Measurements from ENCODE around the gene ANKRD44.
"Not testable (repeated sequence)": the region's sequence is repeated elsewhere in the genome, so short reads cannot be mapped to it uniquely, and the experiment has no call there.

Gene ANKRD44

DNA sequence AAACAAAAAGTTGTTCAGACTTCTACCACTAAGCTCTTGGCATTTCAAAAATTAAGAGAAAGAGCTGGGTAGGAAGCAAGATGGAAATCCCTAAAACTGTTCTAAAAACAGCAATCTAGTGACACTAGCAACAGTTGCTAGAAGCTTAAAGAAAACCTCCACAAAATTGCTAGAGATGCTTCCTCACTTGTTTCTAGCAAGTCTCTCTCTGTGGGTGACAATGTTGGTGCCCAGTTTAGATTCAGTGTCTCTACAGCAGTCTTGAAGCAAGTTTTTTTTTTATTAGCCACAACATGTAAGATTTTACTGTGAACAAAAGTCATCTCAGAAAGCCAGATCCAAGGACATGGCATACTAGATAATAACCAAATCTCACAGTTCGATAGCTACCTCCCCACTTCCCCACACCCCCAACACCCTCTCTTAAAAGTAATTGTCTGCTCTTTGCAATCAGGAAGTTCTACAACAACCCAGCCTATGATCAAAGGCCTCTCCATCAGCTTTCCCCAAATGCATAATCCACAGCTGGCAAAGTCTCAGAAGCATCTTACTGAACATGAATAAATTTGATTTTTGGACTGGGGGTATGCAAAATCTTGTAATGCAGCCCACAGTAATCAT, 70.0 kb downstream of the ANKRD44 start:
- peaks cover 15% of the 10 kb centered on the region for H3K36me3 Mint-ChIP-seq
- peak overlapping the region; percentile 89 for H3K27ac Mint-ChIP-seq
- H3K27me3 Mint-ChIP-seq = no peaks in the 10 kb centered on the region
- ATAC-seq (ENCODE audit: low read depth) (peak; percentile 69), DNase-seq (ENCODE audit: low spot score in 2 of 2) (no peak)
- peak overlapping the region; percentile 68 for H3K4me3 Mint-ChIP-seq
- H3K9me3 Mint-ChIP-seq = no peaks in the 10 kb centered on the region
- peaks cover 60% of the 10 kb centered on the region for H3K4me1 Mint-ChIP-seq

DNA sequence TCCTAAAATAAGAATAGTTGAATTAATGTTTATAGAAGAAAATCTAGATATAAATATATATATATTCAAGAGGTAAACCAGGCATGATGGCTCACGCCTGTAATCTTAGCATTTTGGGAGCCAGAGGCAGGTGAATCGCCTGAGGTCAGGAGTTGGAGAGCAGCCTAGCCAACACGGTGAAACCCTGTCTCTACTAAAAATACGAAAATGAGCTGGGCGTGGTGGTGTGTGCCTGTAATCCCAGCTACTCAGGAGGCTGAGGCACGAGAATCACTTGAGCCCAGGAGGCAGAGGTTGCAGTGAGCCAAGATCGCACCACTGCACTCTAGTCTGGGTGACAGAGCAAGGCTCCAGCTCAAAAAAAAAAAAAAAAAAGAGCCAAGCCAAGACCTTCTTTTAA, 70.6 kb downstream of the ANKRD44 start:
- H3K4me3 Mint-ChIP-seq = peak overlapping the region; percentile 17
- H3K9me3 Mint-ChIP-seq = not testable (repeated sequence)

DNA sequence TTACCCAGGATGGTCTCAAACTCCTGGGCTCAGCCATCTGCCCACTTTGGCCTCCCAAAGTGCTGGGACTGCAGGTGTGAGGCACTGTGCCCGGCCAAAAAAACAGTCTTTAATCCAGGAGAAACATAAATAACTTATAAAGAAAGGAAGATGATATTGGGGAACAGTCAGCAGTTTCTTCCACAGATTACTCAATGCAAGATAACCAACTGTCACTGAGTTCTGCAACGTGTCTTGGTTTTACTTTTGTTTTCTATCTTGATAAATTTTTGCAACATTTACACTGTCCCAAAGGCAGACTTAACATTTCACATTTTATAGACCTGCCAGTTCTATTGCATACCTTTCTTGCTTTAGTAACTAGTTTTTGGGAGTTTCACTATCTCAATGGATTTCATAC, 71.1 kb downstream of the ANKRD44 start:
- no peak for DNase-seq (ENCODE audit: low spot score in 2 of 2)

More for the DNA sequence above, 70.6 kb downstream of the ANKRD44 start:
- Mint-ChIP-seq H3K4me1 (peaks cover 62% of the 10 kb centered on the region), H3K27ac (peak overlapping the region; percentile 89), H3K36me3 (peaks cover 14% of the 10 kb centered on the region)
- not testable (repeated sequence) for H3K27me3 Mint-ChIP-seq; ATAC-seq (ENCODE audit: low read depth); DNase-seq (ENCODE audit: low spot score in 2 of 2)

GRCh38 chr2:197238043-197238365, 72.6 kb downstream of the ANKRD44 start:
- Mint-ChIP-seq H3K4me3 (peak overlapping the region; percentile 70), H3K9me3 (no peaks in the 10 kb centered on the region), H3K27ac (peak overlapping the region; percentile 93), H3K36me3 (peaks cover 9% of the 10 kb centered on the region), H3K27me3 (no peaks in the 10 kb centered on the region), H3K4me1 (peaks cover 63% of the 10 kb centered on the region)
- no peak for ATAC-seq (ENCODE audit: low read depth)
- no peak for DNase-seq (ENCODE audit: low spot score in 2 of 2)

More for the DNA sequence above, 71.1 kb downstream of the ANKRD44 start:
- Mint-ChIP-seq H3K36me3 (peaks cover 14% of the 10 kb centered on the region), H3K4me3 (peak overlapping the region; percentile 77), H3K4me1 (peaks cover 64% of the 10 kb centered on the region), H3K27me3 (no peaks in the 10 kb centered on the region), H3K27ac (peak overlapping the region; percentile 93), H3K9me3 (no peaks in the 10 kb centered on the region)
- ATAC-seq (ENCODE audit: low read depth) = peak; percentile 58

DNA sequence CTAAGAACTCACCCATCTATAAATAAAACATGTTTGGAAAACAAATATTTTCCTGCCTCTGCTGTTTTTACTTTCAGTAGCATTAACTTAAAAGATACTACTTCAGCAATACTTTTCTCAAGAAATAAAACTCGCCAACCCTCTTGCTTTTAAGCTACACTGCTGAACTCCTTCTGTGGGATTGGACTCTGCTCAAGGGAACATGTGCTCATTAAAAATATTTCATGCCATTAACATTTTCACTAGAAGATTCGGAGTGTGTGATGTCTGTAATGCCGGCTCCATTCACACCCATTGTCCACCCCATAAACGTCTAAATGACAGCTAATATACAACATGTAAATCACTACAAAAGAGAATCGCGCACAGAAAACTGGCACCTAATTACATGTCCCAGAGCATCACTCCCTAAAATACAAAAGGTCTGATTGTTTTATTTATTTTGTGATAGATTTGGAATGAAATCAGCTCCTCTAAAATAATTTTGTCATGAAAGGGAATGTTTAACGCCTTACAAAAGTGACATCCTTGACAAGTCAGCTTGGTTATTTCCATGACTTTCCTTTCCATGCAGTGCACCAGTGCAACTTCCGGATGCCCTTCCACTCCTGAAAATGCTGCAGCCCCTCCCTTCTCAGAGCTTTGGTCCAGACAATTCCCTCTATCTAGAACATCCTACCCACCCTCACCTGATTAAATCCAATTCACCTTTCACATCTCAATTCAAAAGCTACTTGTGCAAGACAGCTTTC, 73.1 kb downstream of the ANKRD44 start:
- Mint-ChIP-seq H3K9me3 (no peaks in the 10 kb centered on the region), H3K27ac (peak overlapping the region; percentile 93), H3K36me3 (peaks cover 10% of the 10 kb centered on the region), H3K27me3 (no peaks in the 10 kb centered on the region), H3K4me3 (peak overlapping the region; percentile 70), H3K4me1 (peaks cover 66% of the 10 kb centered on the region)
- DNase-seq (ENCODE audit: low spot score in 2 of 2) = no peak
- ATAC-seq (ENCODE audit: low read depth) = no peak

- DNase-seq (ENCODE audit: low spot score in 2 of 2) = no peak
- H3K4me1 Mint-ChIP-seq = peaks cover 68% of the 10 kb centered on the region
- H3K27me3 Mint-ChIP-seq = no peaks in the 10 kb centered on the region
- peaks cover 10% of the 10 kb centered on the region for H3K36me3 Mint-ChIP-seq
- H3K4me3 Mint-ChIP-seq = no peak overlapping the region
- no peaks in the 10 kb centered on the region for H3K9me3 Mint-ChIP-seq
- ATAC-seq (ENCODE audit: low read depth) = no peak
- peak overlapping the region; percentile 93 for H3K27ac Mint-ChIP-seq
Observed at GRCh38 chr2:197236816-197237215, 73.8 kb downstream of the ANKRD44 start.

DNA sequence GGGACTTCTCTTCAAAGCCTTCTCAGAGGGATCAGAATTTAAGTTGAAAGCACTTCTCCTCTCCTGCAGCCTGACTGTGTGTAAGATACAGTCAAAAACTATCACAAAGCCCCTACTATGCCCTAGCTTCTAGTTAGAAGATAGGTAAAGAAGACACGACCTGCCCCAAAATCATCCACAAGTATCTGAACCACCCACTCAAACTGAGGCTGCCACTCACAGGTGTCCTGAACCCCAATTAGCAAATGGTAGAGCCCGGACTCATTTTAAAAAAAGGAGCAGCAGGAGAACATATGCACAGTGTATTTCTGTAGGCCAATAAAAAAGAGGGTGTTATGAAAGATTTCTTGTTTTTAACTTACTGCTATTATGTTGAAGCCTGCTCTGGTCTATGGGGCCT, 74.4 kb downstream of the ANKRD44 start:
- no peak overlapping the region for H3K4me3 Mint-ChIP-seq
- DNase-seq (ENCODE audit: low spot score in 2 of 2) = no peak
- no peaks in the 10 kb centered on the region for H3K27me3 Mint-ChIP-seq
- H3K4me1 Mint-ChIP-seq = peaks cover 72% of the 10 kb centered on the region
- no peak for ATAC-seq (ENCODE audit: low read depth)
- no peaks in the 10 kb centered on the region for H3K9me3 Mint-ChIP-seq
- peaks cover 10% of the 10 kb centered on the region for H3K36me3 Mint-ChIP-seq
- H3K27ac Mint-ChIP-seq = peak overlapping the region; percentile 93

DNA sequence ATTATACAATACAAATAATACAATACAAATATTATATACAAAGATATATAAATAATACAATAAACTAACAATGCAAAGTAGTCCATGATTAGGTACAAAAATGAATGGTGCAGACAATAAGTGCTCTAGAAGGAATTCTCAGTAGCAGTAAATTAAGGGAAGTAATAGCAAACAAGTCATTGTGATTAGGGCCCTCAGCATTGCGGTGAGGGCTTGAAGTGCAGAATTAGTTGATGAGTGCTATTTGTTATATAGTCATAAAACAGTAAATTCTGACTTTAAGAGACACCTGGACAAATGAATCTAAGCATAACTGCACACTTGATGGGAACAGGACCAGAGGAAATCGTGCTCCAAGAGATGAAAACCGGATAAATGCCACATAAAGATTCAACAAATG, 74.9 kb downstream of the ANKRD44 start:
- no peaks in the 10 kb centered on the region for H3K9me3 Mint-ChIP-seq
- H3K4me1 Mint-ChIP-seq = peaks cover 70% of the 10 kb centered on the region
- ATAC-seq (ENCODE audit: low read depth) (no peak), DNase-seq (ENCODE audit: low spot score in 2 of 2) (no peak)
- peaks cover 12% of the 10 kb centered on the region for H3K36me3 Mint-ChIP-seq
- H3K27me3 Mint-ChIP-seq = no peaks in the 10 kb centered on the region
- H3K4me3 Mint-ChIP-seq = peak overlapping the region; percentile 58
- H3K27ac Mint-ChIP-seq = peak overlapping the region; percentile 93

DNA sequence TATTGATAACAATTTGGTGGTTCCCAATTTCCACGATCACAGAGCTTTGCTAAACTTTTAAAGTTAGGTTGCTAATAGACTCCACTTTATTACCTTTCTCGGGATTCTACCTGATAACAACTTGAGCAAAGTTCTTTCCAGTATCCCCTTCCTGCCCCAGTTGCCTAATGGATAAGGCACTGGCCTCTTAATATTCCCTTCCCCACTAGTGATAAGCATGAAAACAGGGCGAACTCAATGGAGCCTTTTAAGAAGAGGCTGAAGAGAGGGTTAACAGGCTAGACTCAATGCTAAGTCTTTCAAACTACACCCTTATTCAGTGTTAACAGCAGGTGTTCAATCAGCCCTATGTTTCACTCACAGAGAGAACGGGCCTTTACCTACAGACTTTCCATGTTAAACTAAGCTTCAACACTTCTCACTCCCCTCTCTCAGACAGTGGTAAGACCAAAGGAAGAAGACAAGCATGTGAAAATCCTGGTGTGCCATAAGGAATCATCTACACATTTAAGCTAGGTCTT, 75.8 kb downstream of the ANKRD44 start:
- H3K4me3 Mint-ChIP-seq = peak overlapping the region; percentile 8

GRCh38 chr2:197233473-197233872, 77.1 kb downstream of the ANKRD44 start:
- H3K27ac Mint-ChIP-seq = no peak overlapping the region
- H3K4me3 Mint-ChIP-seq = no peak overlapping the region
- H3K36me3 Mint-ChIP-seq = peaks cover 15% of the 10 kb centered on the region
- H3K9me3 Mint-ChIP-seq = no peaks in the 10 kb centered on the region
- peaks cover 77% of the 10 kb centered on the region for H3K4me1 Mint-ChIP-seq
- ATAC-seq (ENCODE audit: low read depth) (no peak), DNase-seq (ENCODE audit: low spot score in 2 of 2) (no peak)
- no peaks in the 10 kb centered on the region for H3K27me3 Mint-ChIP-seq

More for the DNA sequence above, 75.8 kb downstream of the ANKRD44 start:
- H3K36me3 Mint-ChIP-seq = peaks cover 15% of the 10 kb centered on the region
- no peaks in the 10 kb centered on the region for H3K9me3 Mint-ChIP-seq
- no peak for DNase-seq (ENCODE audit: low spot score in 2 of 2)
- H3K27me3 Mint-ChIP-seq = no peaks in the 10 kb centered on the region
- H3K4me1 Mint-ChIP-seq = peaks cover 75% of the 10 kb centered on the region
- peak overlapping the region; percentile 55 for H3K27ac Mint-ChIP-seq
- ATAC-seq (ENCODE audit: low read depth) = no peak

- Mint-ChIP-seq H3K9me3 (no peaks in the 10 kb centered on the region), H3K36me3 (peaks cover 14% of the 10 kb centered on the region), H3K27ac (peak overlapping the region; percentile 36), H3K4me3 (no peak overlapping the region), H3K27me3 (no peaks in the 10 kb centered on the region), H3K4me1 (peaks cover 74% of the 10 kb centered on the region)
- ATAC-seq (ENCODE audit: low read depth) (no peak), DNase-seq (ENCODE audit: low spot score in 2 of 2) (no peak)
Observed at GRCh38 chr2:197232010-197232409, 78.6 kb downstream of the ANKRD44 start.

GRCh38 chr2:197229509-197230443, 80.8 kb downstream of the ANKRD44 start:
- peaks cover 18% of the 10 kb centered on the region for H3K36me3 Mint-ChIP-seq
- no peak for DNase-seq (ENCODE audit: low spot score in 2 of 2)
- H3K27me3 Mint-ChIP-seq = no peaks in the 10 kb centered on the region
- H3K9me3 Mint-ChIP-seq = no peaks in the 10 kb centered on the region
- no peak for ATAC-seq (ENCODE audit: low read depth)
- peak overlapping the region; percentile 11 for H3K4me3 Mint-ChIP-seq
- peaks cover 71% of the 10 kb centered on the region for H3K4me1 Mint-ChIP-seq
- H3K27ac Mint-ChIP-seq = peak overlapping the region; percentile 84

DNA sequence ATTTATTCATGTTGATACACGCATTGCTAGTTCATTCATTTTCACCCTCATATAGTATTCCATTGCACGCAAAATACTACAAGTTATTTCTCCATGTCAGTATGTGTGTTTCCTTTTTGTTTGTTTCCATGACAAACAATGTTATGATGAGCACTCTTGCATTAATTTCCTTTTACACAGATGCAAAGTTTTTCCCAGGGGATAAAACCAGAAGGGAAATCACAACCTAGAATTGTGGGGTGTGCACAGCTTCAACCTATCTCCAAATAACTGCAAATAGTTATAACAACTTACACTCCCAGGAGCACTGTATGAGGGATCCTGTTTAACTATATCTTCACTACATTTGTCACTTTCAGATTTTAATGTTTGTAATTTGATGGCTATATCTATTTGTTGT, 87.1 kb downstream of the ANKRD44 start:
- H3K4me3 Mint-ChIP-seq = no peak overlapping the region
- H3K27ac Mint-ChIP-seq = peak overlapping the region; percentile 90
- peaks cover 17% of the 10 kb centered on the region for H3K36me3 Mint-ChIP-seq
- DNase-seq (ENCODE audit: low spot score in 2 of 2) (no peak), ATAC-seq (ENCODE audit: low read depth) (peak; percentile 79)
- no peaks in the 10 kb centered on the region for H3K27me3 Mint-ChIP-seq
- no peaks in the 10 kb centered on the region for H3K9me3 Mint-ChIP-seq
- H3K4me1 Mint-ChIP-seq = peaks cover 54% of the 10 kb centered on the region

DNA sequence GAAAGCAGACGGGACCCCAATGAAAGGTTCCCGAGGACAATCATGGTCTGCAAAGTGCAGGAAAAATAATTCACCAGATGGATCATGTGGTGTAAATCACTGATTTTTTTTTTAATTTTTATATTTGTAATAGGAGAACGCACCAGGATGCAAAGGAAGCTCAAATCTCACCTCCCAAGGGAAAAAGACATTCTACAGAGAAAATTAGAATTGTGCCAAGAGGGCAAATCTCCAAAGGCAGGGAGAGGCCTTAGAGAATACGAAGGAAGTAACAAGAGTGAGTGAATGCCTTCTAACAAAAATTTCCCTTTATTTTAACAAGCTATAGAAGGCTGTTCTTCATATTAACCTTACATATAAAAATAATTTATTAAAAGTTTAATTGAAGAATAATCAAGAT, 90.9 kb downstream of the ANKRD44 start:
- H3K4me1 Mint-ChIP-seq = peaks cover 50% of the 10 kb centered on the region
- ATAC-seq (ENCODE audit: low read depth) (no peak), DNase-seq (ENCODE audit: low spot score in 2 of 2) (no peak)
- no peaks in the 10 kb centered on the region for H3K27me3 Mint-ChIP-seq
- peak overlapping the region; percentile 98 for H3K27ac Mint-ChIP-seq
- H3K4me3 Mint-ChIP-seq = no peak overlapping the region
- peaks cover 13% of the 10 kb centered on the region for H3K36me3 Mint-ChIP-seq
- H3K9me3 Mint-ChIP-seq = no peaks in the 10 kb centered on the region

Measured in memory B cell (primary cell).